Trophoblast cell (in vitro differentiated cells and primary cell): ENCODE measurements around the gene GJB4.

ENCODE experiments used
- DNase-seq, 2 donors: peaks; one replicate each; pipeline ENCODE4 v3.0.0-alpha.2; 2016
- H2AFZ ChIP-seq: 2 replicates; pipeline ENCODE4 v1.6.1; 2013; ENCODE audit warnings: low read length, moderate library complexity, mild to moderate bottlenecking; ENCODE audit not compliant: insufficient read depth, poor library complexity
- H2AK5ac ChIP-seq: 2 replicates; pipeline ENCODE4 v1.6.1; 2013; ENCODE audit warnings: mild to moderate bottlenecking, low read length
- H2BK120ac ChIP-seq: 2 replicates; pipeline ENCODE4 v1.6.1; 2013; ENCODE audit warnings: low read length, mild to moderate bottlenecking, moderate library complexity; ENCODE audit not compliant: insufficient read depth, poor library complexity
- H2BK12ac ChIP-seq: 2 replicates; pipeline ENCODE4 v1.6.1; 2013; ENCODE audit warnings: mild to moderate bottlenecking, low read length, moderate library complexity
- H2BK5ac ChIP-seq: 2 replicates; pipeline ENCODE4 v1.6.1; 2013; ENCODE audit warnings: low read length, low read depth, moderate library complexity, mild to moderate bottlenecking; ENCODE audit not compliant: poor library complexity
- H3K14ac ChIP-seq: 2 replicates; pipeline ENCODE4 v1.6.1; 2013; ENCODE audit warnings: mild to moderate bottlenecking, low read length
- H3K18ac ChIP-seq: 2 replicates; pipeline ENCODE4 v1.6.1; 2013; ENCODE audit warnings: mild to moderate bottlenecking, low read length
- H3K23ac ChIP-seq: 2 replicates; pipeline ENCODE4 v1.6.1; 2013; ENCODE audit warnings: low read length
- H3K27ac ChIP-seq: 2 replicates; pipeline ENCODE4 v1.5.1; 2013; ENCODE audit warnings: low read depth, mild to moderate bottlenecking, inconsistent platforms, low read length, moderate library complexity
- H3K27me3 ChIP-seq: 2 replicates; pipeline ENCODE4 v1.6.1; 2013; ENCODE audit warnings: inconsistent platforms, mild to moderate bottlenecking, low read length, moderate library complexity; ENCODE audit not compliant: insufficient read depth
- H3K36me3 ChIP-seq, 2 experiments: 1 replicate in 1 of 2; 2 replicates in 1 of 2; pipeline ENCODE4 v1.6.1; 2013; ENCODE audit warnings: low read length in 2 of 2, mild to moderate bottlenecking in 2 of 2, moderate library complexity in 1 of 2; ENCODE audit not compliant: insufficient read depth in 2 of 2, control insufficient read depth in 1 of 2
- H3K4ac ChIP-seq: 2 replicates; pipeline ENCODE4 v1.6.1; 2013; ENCODE audit warnings: low read depth, mild to moderate bottlenecking, low read length, moderate library complexity
- H3K4me1 ChIP-seq, 2 experiments: 1 replicate in 1 of 2; 2 replicates in 1 of 2; pipeline ENCODE4 v1.6.1; 2013; ENCODE audit warnings: low read length in 2 of 2, mild to moderate bottlenecking in 2 of 2, moderate library complexity in 1 of 2; ENCODE audit not compliant: insufficient read depth in 2 of 2, control insufficient read depth in 1 of 2
- H3K4me2 ChIP-seq: 2 replicates; pipeline ENCODE4 v1.6.1; 2013; ENCODE audit warnings: inconsistent platforms, mild to moderate bottlenecking, low read length, moderate library complexity
- H3K4me3 ChIP-seq: 2 replicates; pipeline ENCODE4 v1.5.1; 2013; ENCODE audit warnings: mild to moderate bottlenecking, low read depth, low read length, inconsistent platforms
- H3K79me1 ChIP-seq: one replicate; pipeline ENCODE4 v1.6.1; 2013; ENCODE audit warnings: low read length
- H3K79me2 ChIP-seq: 2 replicates; pipeline ENCODE4 v1.6.1; 2013; ENCODE audit warnings: low read length, mild to moderate bottlenecking; ENCODE audit not compliant: control insufficient read depth, insufficient read depth, poor library complexity
- H3K9ac ChIP-seq: 2 replicates; pipeline ENCODE4 v1.6.1; 2013; ENCODE audit warnings: mild to moderate bottlenecking, low read length
- H3K9me3 ChIP-seq: 2 replicates; pipeline ENCODE4 v1.6.1; 2013; ENCODE audit warnings: low read depth, mild to moderate bottlenecking, control low read depth, inconsistent platforms, low read length; ENCODE audit not compliant: insufficient read depth
- H4K12ac ChIP-seq: 2 replicates; pipeline ENCODE4 v1.6.1; 2013; ENCODE audit warnings: low read depth, mild to moderate bottlenecking, low read length, moderate library complexity
- H4K8ac ChIP-seq: 2 replicates; pipeline ENCODE4 v1.6.1; 2013; ENCODE audit warnings: low read depth, mild to moderate bottlenecking, low read length, moderate library complexity
- H4K91ac ChIP-seq: one replicate; pipeline ENCODE4 v1.6.1; 2013; ENCODE audit warnings: low read depth, mild to moderate bottlenecking, low read length, moderate library complexity
- WGBS: extraction: QIAGEN DNeasy Blood & Tissue Kit; methylation state at CpG from one replicate; pipeline ENCODE4 v1.1.7; 2013; ENCODE audit warnings: missing lambda C conversion rate; ENCODE audit not compliant: insufficient read length, insufficient coverage; ENCODE audit errors: extremely low coverage; 5-methylcytosine and 5-hydroxymethylcytosine counted together

Gene GJB4

DNA sequence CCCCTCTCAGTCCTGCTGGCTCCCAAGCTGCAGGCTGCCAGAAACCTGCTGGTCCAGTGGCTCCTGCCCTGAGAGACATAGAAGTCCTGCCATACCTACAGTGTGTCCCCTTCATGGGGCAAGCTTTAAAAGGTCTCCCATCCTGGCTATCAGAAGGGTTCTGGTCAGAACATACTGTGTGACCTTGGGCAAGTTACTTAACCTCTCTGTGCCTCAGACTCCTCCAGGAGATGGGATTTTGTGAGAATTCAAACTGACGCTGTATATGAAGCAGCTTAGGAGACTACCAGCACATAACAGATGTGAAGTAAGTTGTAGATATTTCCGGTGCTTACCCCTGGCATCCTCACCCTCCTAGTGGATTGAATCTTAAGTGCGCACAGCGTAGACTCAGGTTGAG is 13.4 kb upstream of the GJB4 start:
- H3K4me2 ChIP-seq = no peak overlapping the region
- no peak overlapping the region for H4K12ac ChIP-seq
- no peak overlapping the region for H3K23ac ChIP-seq

DNA sequence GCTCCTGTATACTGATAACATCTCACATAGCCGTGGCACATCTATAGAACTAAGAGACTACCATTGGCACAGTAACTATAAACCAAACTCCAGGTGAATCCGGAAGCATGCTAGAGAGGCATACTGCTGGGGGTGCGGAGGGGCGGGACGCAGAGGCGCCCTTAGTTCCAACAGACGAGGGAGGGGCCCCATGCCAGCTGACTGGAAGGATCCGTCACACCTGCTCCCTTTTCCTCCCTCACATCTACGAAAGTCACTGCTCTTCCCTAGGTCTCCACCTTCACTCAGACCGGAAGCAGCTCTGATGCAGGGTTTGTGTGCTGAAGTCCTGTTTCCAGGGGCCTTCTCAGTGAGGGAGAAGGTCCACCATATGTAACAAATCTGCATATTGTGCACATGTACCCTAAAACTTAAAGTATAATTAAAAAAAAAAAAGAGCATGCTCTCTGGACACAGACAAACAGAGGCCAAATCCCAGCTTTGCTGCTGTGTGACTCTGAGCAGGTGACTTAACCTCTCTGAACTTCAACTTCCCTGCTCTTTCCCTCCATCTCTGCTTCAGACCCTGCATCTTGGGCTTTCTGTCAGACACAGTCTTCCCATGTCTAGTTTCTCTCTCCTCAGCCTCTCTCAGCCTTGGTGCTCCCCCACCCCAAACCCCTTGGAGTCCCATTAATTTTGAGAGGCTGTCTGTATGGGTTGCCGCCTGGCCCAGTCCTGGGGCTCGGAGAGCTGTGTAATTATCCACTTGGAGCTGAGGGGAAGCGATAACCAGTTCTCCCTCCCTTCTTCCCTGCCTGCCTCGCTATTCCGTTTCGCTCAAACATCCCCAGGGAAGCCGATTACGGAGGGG is 12.5 kb upstream of the GJB4 start:
- H3K9me3 ChIP-seq = no peaks in the 10 kb centered on the region
- H3K27me3 ChIP-seq = no peaks in the 10 kb centered on the region
- no peak overlapping the region for H3K23ac ChIP-seq
- no peak overlapping the region for H4K8ac ChIP-seq
- H3K79me2 ChIP-seq = no peaks in the 10 kb centered on the region
- no peak overlapping the region for H3K14ac ChIP-seq
- H3K36me3 ChIP-seq = no peaks in the 10 kb centered on the region
- no peak for DNase-seq
- H3K4me1 ChIP-seq = peaks cover 0 to 2% of the 10 kb centered on the region in 2 experiments
- H3K79me1 ChIP-seq = no peaks in the 10 kb centered on the region
- no peak overlapping the region for H4K12ac ChIP-seq
- no peak overlapping the region for H3K18ac ChIP-seq
- H3K4ac ChIP-seq = no peak overlapping the region
- no peak overlapping the region for H3K9ac ChIP-seq
- H2AK5ac ChIP-seq = no peak overlapping the region
- H2BK12ac ChIP-seq = no peak overlapping the region
- H2AFZ ChIP-seq = no peak overlapping the region
- no CpG with 5 or more reads among the region's 18 CpGs for WGBS
- H4K91ac ChIP-seq = no peak overlapping the region
- no peak overlapping the region for H3K4me2 ChIP-seq
- H2BK5ac ChIP-seq = no peak overlapping the region
- no peak overlapping the region for H3K4me3 ChIP-seq
- H2BK120ac ChIP-seq = no peak overlapping the region
- no peak overlapping the region for H3K27ac ChIP-seq

More for the DNA sequence above, 13.4 kb upstream of the GJB4 start:
- Histone ChIP-seq H3K4me1 (peaks cover 0 to 2% of the 10 kb centered on the region in 2 experiments), H3K4ac (no peak overlapping the region), H3K14ac (no peak overlapping the region), H3K9me3 (no peaks in the 10 kb centered on the region), H3K36me3 (no peaks in the 10 kb centered on the region), H4K91ac (no peak overlapping the region), H3K79me1 (no peaks in the 10 kb centered on the region), H3K9ac (no peak overlapping the region), H3K18ac (no peak overlapping the region), H3K79me2 (no peaks in the 10 kb centered on the region), H2BK120ac (no peak overlapping the region), H2AFZ (no peak overlapping the region), H2BK5ac (no peak overlapping the region), H2BK12ac (no peak overlapping the region), H2AK5ac (no peak overlapping the region), H3K27me3 (no peaks in the 10 kb centered on the region), H3K4me3 (no peak overlapping the region), H4K8ac (no peak overlapping the region), H3K27ac (no peak overlapping the region)
- no CpG with 5 or more reads among the region's 4 CpGs for WGBS
- DNase-seq = no peak

DNA sequence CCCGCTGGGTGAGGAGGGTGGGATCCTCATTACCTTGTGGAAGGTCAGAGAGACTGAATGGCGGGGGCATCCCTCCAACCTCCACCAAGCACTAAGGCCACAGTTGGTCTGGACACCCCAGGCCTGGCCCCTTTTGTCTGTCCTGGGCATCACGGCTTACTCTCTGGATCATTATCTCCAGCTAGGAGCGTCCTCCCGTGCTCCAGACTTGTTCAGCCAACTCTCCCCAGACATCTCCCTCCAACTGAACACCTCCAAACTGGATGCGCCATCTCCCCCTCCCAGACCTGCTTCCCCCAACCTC is 11.9 kb upstream of the GJB4 start:
- H3K4me2 ChIP-seq = no peak overlapping the region
- H3K4me1 ChIP-seq = no peaks in the 10 kb centered on the region
- H2AK5ac ChIP-seq = no peak overlapping the region
- H3K27ac ChIP-seq = no peak overlapping the region
- H3K79me1 ChIP-seq = no peaks in the 10 kb centered on the region
- no peak overlapping the region for H3K9ac ChIP-seq
- H2BK5ac ChIP-seq = no peak overlapping the region
- no peak overlapping the region for H2BK120ac ChIP-seq
- no peak overlapping the region for H3K18ac ChIP-seq
- H3K14ac ChIP-seq = no peak overlapping the region
- H4K8ac ChIP-seq = no peak overlapping the region
- H3K27me3 ChIP-seq = no peaks in the 10 kb centered on the region
- no peak overlapping the region for H3K23ac ChIP-seq
- no peaks in the 10 kb centered on the region for H3K9me3 ChIP-seq
- H4K12ac ChIP-seq = no peak overlapping the region
- WGBS = no CpG with 5 or more reads among the region's 6 CpGs
- no peak for DNase-seq
- H2AFZ ChIP-seq = no peak overlapping the region
- no peak overlapping the region for H3K4me3 ChIP-seq
- no peaks in the 10 kb centered on the region for H3K36me3 ChIP-seq
- no peak overlapping the region for H2BK12ac ChIP-seq
- no peak overlapping the region for H4K91ac ChIP-seq
- no peak overlapping the region for H3K4ac ChIP-seq
- no peaks in the 10 kb centered on the region for H3K79me2 ChIP-seq

DNA sequence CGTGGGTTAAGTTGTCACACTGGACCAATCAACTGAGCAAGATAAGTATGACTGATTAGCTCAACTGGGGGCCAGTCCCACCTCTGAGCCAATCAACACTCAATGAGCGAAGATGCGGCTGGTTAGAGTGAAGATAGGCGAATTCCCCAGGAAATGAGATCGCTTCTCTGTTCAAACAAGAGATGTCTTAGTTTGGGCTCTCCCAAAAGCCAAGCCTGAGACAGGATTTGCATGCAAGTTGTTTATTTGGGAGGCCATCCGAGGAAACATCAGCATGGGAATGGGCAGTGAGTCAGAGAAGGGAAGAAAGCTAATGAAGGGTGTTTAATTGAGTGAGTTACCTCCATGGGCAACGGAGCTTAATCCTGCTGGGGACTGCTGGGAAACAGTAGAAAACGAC is 9.5 kb upstream of the GJB4 start:
- WGBS = no CpG with 5 or more reads among the region's 8 CpGs
- H3K4me3 ChIP-seq = no peak overlapping the region
- no peak overlapping the region for H4K91ac ChIP-seq
- H3K9ac ChIP-seq = no peak overlapping the region
- H3K4me1 ChIP-seq = peaks cover 0 to under 1% of the 10 kb centered on the region in 2 experiments
- H3K14ac ChIP-seq = no peak overlapping the region
- no peaks in the 10 kb centered on the region for H3K9me3 ChIP-seq
- no peak overlapping the region for H3K4ac ChIP-seq
- no peak overlapping the region for H4K12ac ChIP-seq
- H2BK12ac ChIP-seq = no peak overlapping the region
- H3K18ac ChIP-seq = no peak overlapping the region
- H2BK5ac ChIP-seq = no peak overlapping the region
- no peaks in the 10 kb centered on the region for H3K36me3 ChIP-seq
- H3K27me3 ChIP-seq = no peaks in the 10 kb centered on the region
- H3K79me1 ChIP-seq = no peaks in the 10 kb centered on the region
- no peak overlapping the region for H2BK120ac ChIP-seq
- DNase-seq = no peak
- no peak overlapping the region for H2AFZ ChIP-seq
- H2AK5ac ChIP-seq = no peak overlapping the region
- H3K79me2 ChIP-seq = no peaks in the 10 kb centered on the region
- H3K27ac ChIP-seq = no peak overlapping the region
- no peak overlapping the region for H3K23ac ChIP-seq
- H4K8ac ChIP-seq = no peak overlapping the region
- H3K4me2 ChIP-seq = no peak overlapping the region
